ENCODE data around the gene KCNIP2.
"Not testable (repeated sequence)": the region's sequence is repeated elsewhere in the genome, so short reads cannot be mapped to it uniquely, and the experiment has no call there.

Gene KCNIP2

DNA sequence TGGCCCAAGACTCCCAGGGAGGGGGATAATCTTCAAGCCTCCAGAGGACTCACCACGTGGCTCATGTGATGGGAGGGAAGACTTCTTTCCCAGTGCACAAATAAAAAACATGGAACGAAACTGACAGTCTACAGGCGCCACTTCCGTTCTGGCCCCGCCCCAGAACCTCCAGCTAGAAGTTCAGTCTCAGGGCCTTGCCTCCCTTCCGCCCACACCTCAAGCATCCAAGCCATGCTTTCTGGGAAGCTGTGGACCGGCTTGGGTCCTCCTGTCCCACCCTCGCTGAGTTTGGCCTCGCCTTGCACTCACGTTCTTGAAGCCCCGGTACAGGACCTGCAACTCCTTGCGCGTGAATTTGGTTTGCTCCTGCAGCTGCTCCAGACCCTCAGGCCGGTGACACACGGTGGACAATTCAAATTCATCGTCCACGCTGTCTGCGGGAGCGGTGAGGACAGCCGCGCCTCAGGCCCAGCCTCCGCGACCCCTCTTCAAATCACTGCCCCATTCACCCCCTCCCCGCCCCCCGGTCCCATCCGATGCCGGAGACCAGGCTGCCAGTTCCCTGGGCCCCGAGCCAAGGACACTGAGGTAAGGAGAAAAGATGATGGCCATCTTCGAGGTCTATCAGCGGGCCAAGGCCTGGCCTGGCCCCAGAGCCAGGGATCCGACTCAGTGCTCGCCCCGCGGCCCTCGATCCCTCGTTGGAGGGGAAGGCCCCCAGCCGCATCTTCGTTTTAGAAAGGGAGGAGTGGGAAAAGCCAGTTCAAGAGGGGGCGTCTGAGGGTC, 14.6 kb downstream of the KCNIP2 start:
- no peak for DNase-seq (ENCODE audit: low read depth in 2 of 2)

GRCh38 chr10:101827919-101828600, 15.5 kb downstream of the KCNIP2 start:
- DNase-seq (ENCODE audit: low read depth in 2 of 2): no peak

- no peak for DNase-seq (ENCODE audit: low read depth in 2 of 2)
Observed at GRCh38 chr10:101826852-101827434, 16.7 kb downstream of the KCNIP2 start.

- no peak for DNase-seq (ENCODE audit: low read depth in 2 of 2)
Observed at GRCh38 chr10:101824736-101825135, 18.9 kb downstream of the KCNIP2 start.

DNA sequence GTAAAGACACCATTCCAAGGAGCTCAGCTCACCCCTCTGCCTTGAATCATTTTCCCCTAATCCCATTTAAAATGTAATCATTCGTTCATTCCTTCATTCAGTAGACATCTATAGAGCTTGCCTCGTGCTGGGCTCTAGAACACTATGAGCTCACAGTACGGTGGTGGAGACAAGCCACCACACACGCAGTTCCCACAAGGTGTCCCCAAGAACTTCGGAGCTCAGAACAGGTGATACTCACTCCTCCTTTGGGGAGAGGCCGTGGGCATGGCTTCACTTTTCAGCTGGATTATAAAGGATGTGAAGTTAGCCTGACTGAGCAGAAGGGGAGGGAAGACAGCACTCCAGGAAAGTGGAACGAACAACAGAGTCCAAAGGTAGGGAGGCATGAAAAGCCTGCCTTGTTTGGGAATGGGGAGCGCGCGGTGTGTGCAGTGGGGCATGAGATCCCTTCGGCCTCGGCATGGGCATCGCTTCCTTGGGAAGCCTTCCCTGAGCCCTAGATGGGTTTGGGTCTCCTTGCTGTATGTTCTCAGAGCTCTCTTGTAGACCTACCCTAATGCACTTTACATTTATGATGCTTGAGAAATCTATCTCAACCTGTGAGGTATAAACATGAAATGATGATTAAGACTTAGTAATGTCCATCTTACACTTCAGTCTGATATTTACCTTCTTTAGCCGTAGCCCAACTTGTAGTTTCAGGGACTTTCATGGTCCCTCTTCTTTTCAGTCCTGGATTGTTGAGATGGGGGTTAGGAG, 24.5 kb downstream of the KCNIP2 start:
- no peak for DNase-seq (ENCODE audit: low read depth in 2 of 2)

- peak; percentile 92 to 98 for DNase-seq (ENCODE audit: low read depth in 2 of 2)
Observed at GRCh38 chr10:101818119-101818871, 25.3 kb downstream of the KCNIP2 start, which contains the start of gene OGA. OGA (minus strand) TSS chr10:101818444; CDS start chr10:101818022, 422 bp downstream.

GRCh38 chr10:101817337-101818118, 26.1 kb downstream of the KCNIP2 start:
- DNase-seq (ENCODE audit: low read depth in 2 of 2): no peak

- DNase-seq (ENCODE audit: low read depth in 2 of 2): no peak
Observed at GRCh38 chr10:101816913-101817336, 26.7 kb downstream of the KCNIP2 start.

DNA sequence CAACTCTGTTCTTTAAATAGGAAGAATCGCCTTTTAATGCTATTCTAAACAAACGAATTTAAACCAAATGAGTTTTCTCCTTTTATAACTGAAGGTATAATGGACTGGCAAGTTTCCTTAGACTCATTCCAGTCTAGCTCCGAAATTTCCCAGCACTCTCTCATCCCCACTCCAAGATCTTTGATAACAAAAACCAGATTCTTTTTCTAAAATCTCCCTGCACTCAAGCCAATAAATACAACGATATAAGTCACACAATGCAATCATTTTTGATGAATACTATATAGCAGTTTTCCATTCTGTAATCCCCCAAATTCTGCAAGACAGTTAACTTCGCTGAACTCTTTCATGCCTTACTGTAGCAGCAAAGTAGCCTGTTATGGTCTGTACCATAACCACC, 27.2 kb downstream of the KCNIP2 start:
- no peak for DNase-seq (ENCODE audit: low read depth in 2 of 2)

- DNase-seq (ENCODE audit: low read depth in 2 of 2): no peak
Observed at GRCh38 chr10:101814466-101815071, 29.0 kb downstream of the KCNIP2 start.

DNA sequence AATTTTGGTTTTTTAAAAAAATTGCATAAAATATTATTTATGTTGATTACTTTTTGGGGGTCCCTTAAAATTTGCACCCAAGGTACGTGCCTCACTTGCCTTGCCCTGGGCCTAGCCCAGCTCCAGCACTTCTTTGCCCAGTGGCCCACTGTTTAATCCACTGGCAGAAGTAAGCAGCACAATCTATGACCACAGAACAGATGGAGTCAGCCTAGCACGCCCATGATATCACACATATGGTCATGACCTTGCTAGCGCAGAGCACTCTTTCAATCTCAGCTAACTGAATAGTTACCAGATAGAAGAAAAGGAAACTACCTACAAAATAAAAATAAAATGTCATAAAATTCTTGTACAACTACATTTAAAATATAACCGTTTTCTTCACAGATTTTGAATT, 31.0 kb downstream of the KCNIP2 start:
- no peak for DNase-seq (ENCODE audit: low read depth in 2 of 2)

GRCh38 chr10:101807158-101807557, 36.4 kb downstream of the KCNIP2 start:
- no peak for DNase-seq (ENCODE audit: low read depth in 2 of 2)

DNA sequence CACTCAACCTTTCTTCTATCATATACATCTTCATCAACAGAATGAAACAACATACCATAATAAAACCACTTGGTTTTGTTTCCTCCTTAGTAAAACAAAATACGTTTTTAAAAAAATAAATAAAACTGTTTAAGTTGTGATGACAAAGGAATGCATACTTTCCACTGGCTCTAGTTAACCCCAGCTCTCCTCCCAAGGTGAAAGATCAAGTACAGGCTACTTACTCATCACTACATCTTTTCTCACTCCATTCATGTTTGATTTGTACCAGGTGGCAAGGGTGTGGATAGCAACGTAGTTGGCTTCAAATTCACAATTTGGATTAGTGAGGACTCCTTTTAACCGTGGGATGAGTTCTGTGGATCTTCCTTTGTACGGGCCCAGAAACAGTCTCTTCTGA, 40.1 kb downstream of the KCNIP2 start:
- no peak for DNase-seq (ENCODE audit: low read depth in 2 of 2)

DNA sequence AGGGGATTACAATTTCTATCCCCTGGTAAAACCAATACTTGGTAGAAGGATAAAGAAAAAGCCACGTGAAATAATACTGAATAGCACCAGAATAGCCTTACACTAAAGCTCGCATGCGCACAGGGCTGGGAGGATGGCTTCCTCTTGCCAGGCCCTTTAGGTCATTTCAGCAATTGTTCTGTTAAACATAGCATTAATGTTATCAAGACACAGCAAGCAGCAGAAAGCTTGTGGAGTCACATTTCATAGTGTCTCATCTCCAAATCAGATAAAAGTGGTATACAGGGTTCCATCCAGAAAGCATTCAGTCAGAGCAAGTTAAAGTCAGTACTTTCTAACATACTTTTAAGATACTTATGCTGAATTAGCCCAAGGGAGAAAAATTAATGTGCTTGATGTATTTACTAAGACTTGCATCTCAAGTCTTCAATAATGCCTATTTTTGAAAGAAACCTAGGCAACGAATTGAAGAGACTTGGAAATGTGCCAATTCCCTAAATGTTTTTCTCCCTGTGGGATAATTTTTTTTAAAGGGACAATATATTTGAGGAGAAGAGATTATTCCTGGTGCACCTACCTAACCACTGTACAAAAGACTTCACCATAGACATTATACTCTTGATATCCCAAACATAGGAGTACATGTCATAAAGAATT, 46.1 kb downstream of the KCNIP2 start:
- DNase-seq (ENCODE audit: low read depth in 2 of 2): no peak

- no peak for DNase-seq (ENCODE audit: low read depth in 2 of 2)
Observed at GRCh38 chr10:101793526-101793925, 50.1 kb downstream of the KCNIP2 start.

GRCh38 chr10:101789686-101790085, 53.9 kb downstream of the KCNIP2 start:
- no peak for DNase-seq (ENCODE audit: low read depth in 2 of 2)

DNA sequence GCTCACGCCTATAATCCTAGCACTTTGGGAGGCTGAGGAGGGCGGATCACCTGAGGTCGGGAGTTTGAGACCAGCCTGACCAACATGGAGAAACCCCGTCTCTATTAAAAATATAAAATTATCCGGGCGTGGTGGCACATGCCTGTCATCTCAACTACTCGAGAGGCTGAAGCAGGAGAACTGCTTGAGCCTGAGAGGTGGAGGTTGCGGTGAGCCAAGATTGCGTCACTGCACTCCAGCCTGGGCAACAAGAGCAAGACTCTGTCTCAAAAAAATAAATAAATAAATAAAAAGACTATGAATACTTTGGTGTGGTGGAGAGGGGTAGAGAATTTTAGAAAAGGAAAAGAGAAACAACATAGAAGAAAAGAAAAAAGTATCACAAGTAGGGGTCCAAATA, 54.4 kb downstream of the KCNIP2 start:
- not testable (repeated sequence) for DNase-seq (ENCODE audit: low read depth in 2 of 2)

- DNase-seq (ENCODE audit: low read depth in 2 of 2): no peak
Observed at GRCh38 chr10:101785801-101786200, 57.8 kb downstream of the KCNIP2 start.

DNA sequence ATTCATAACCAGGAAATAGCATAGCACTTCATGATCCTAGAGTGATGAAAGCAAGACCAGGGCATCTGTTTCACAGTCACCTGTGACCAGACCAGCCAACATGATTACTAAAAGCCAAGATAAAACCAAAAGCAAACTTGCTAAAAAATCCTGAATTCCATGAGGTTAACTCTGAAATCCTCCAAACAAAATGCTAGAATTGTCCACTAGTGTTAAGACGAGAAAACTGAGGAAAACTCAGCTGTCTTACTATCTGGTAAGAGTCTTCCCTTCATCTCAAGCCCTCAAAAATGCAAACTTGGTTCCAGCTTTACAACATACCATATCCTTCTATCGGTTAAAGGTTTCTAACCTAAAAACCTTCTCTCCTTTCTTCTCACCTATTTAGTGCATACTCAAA, 59.0 kb downstream of the KCNIP2 start:
- DNase-seq (ENCODE audit: low read depth in 2 of 2): no peak

GRCh38 chr10:101783736-101784118, 59.9 kb downstream of the KCNIP2 start:
- no peak for DNase-seq (ENCODE audit: low read depth in 2 of 2)

All from activated CD8-positive, alpha-beta memory T cell treated with anti-CD3 and anti-CD28 coated beads for 4 hours (primary cell).